Measurements from ENCODE around the gene FBXO38.

The FBXO38 gene

GRCh38 chr5:148385094-148385493 is 1.3 kb downstream of the FBXO38 start:
- in situ Hi-C loops (cut with HindIII; ENCODE audit: low sequenced_read_pairs): no loop called here

- in situ Hi-C loops (cut with HindIII; ENCODE audit: low sequenced_read_pairs): no loop called here
These were observed 2.3 kb downstream of the FBXO38 start for GRCh38 chr5:148386041-148386440.

- in situ Hi-C loops (cut with HindIII; ENCODE audit: low sequenced_read_pairs): no loop called here
These were observed 3.6 kb downstream of the FBXO38 start for GRCh38 chr5:148387325-148387724.

- in situ Hi-C loops (cut with HindIII; ENCODE audit: low sequenced_read_pairs): no loop called here
These were observed 4.9 kb downstream of the FBXO38 start for GRCh38 chr5:148388696-148389095.

DNA sequence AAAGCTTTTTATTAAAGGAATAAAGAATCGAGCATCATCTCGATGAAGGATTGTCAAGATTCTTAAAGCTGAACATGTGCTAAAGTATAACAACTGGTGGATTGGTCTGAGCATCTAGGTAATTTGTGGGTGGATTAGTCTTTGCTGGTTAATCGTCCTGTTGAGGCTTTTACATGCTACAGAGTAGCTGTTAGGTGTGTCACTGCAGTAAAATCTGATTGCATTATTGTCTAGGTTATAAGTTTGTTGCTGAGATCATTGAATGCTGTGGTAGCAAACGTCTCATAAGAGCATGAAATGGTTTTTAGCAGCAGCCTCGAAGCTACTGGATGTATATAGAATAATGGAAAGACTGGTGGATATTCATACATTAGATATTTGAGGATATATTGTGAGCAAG is 7.2 kb downstream of the FBXO38 start:
- in situ Hi-C loops (cut with HindIII; ENCODE audit: low sequenced_read_pairs): loop anchor here (5.0 kb wide), 2 partner anchors 51 to 91 kb away; no protein-coding TSS in a partner anchor

DNA sequence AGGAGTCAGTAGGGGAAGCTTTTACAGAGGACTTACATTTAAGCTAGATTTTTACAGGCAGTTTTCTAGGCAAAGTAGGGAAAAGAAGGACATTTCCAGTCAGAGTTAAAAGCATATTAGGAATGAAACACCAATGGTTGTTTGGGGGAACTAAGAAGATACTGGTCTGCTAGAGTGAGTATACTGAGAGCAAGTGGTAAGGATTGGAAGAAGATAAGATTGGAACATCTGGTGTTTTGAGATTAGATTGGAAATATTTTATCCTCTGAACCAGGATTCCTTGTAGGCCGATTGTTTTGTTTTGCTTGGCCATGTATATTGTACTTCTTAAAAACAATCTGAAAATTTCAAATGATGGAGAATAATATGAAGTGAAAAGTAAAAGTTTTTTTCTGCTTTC is 7.7 kb downstream of the FBXO38 start:
- in situ Hi-C loops (cut with HindIII; ENCODE audit: low sequenced_read_pairs): loop anchor here (5.0 kb wide), 2 partner anchors 51 to 91 kb away; no protein-coding TSS in a partner anchor

DNA sequence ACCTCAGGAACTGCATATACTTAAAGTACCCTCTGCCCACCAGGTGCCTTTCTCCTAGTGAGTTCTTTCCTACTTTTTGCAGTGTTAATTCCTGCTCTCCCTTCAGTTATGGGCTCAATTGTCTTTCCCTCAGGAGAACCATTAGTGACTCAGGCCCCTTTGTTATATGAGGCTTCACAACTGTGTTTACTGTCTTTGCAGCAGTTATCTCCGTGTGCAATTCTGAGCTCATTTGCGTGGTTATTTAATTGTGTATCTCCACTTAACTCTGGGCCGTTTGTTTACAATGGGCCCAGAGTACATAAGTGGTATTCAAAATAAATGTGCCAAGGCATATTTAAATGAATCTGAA is 9.6 kb downstream of the FBXO38 start:
- in situ Hi-C loops (cut with HindIII; ENCODE audit: low sequenced_read_pairs): loop anchor here (5.0 kb wide), 2 partner anchors 49 to 89 kb away; no protein-coding TSS in a partner anchor

- in situ Hi-C loops (cut with HindIII; ENCODE audit: low sequenced_read_pairs): loop anchor here (5.0 kb wide), 2 partner anchors 48 to 88 kb away; no protein-coding TSS in a partner anchor
These were observed 10.8 kb downstream of the FBXO38 start for GRCh38 chr5:148394587-148395019.

GRCh38 chr5:148395031-148395430 is 11.3 kb downstream of the FBXO38 start:
- in situ Hi-C loops (cut with HindIII; ENCODE audit: low sequenced_read_pairs): no loop called here

DNA sequence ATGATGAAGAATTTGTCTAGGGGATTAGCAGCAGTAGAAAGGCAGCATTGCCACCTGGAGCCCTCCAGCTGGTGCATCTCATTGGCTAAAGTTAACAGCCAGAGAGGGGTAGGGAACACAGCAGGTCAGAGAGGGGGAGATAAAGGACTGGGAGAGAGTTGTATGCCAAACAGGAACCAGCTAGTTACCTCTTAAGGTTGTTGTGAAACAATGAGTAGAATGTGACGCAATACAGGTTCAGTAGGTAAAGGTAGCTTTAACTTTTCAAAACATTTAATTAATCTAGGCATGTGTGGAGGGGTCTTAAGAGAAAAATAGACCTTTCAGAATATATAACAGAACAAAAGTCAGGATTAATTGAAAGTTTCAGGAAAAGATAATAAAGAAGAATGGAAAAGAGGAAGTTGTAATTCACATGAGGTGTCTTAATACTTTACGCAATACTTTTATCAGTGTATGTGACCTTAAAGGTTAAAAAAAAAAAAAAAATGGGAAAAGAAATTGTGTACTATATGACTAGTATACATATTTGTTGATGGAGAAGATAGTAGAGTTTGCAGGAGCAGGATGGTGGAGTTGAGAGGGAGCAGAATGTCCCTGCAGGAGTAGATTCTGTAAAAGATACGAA is 14.3 kb downstream of the FBXO38 start:
- in situ Hi-C loops (cut with HindIII; ENCODE audit: low sequenced_read_pairs): no loop called here

GRCh38 chr5:148398698-148399121 is 15.0 kb downstream of the FBXO38 start:
- in situ Hi-C loops (cut with HindIII; ENCODE audit: low sequenced_read_pairs): no loop called here

DNA sequence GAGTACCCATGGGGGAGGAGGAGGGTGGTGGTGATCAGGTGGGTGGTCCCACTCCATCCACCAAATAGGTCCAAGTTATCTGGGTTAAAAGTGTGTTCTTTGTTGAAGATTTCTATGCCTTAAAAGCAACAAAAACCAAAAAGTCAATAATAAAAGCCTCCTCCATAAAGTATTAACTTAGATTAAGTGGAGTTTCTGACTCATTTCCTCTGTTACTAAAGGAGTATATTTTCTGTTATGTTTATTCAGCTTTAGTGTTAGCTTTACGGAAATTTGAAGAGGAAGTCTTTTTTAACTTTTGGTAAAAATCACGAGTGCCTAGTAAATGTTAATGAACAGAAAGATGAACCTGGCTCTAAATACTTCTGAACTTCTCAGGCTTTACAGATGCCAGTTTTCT is 17.8 kb downstream of the FBXO38 start:
- in situ Hi-C loops (cut with HindIII; ENCODE audit: low sequenced_read_pairs): no loop called here

DNA sequence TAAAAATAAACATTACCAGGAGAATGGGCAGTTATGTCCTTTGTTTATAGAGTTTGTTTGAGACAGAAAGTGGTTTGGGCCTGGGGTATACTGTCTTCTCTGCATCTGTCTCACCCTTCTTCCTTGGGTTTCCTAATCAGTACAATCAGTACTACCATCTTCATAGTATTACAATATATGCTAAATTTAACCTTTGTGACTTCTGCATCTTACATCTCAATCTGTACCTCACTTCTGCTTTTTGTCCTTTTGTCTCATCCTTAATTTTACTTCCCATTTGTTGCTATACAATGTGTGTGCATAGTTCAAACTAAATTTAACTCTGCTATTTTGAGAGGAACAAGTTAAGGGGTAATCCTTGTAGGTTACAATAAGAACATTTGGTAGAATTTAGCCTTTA is 19.6 kb downstream of the FBXO38 start:
- in situ Hi-C loops (cut with HindIII; ENCODE audit: low sequenced_read_pairs): no loop called here

DNA sequence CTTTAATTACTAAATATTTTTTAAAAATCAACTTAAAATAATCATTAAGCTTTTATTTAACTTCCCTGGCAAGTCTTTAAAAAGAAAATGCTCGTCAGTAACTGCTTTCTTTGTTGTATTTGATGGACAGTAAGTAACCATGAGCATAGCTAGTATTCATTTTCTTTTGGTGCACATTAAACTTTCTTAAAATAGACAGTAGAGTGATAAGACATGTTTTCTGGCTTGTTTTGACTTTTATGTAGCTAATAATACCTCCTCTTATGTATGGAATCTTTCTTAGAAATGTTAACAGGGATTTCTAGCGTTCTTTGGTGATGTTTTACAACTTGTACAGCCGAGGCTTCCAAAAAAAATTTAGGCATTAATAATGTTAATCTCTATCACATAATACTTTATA is 22.6 kb downstream of the FBXO38 start:
- in situ Hi-C loops (cut with HindIII; ENCODE audit: low sequenced_read_pairs): no loop called here

GRCh38 chr5:148408092-148408491 is 24.3 kb downstream of the FBXO38 start:
- in situ Hi-C loops (cut with HindIII; ENCODE audit: low sequenced_read_pairs): no loop called here

DNA sequence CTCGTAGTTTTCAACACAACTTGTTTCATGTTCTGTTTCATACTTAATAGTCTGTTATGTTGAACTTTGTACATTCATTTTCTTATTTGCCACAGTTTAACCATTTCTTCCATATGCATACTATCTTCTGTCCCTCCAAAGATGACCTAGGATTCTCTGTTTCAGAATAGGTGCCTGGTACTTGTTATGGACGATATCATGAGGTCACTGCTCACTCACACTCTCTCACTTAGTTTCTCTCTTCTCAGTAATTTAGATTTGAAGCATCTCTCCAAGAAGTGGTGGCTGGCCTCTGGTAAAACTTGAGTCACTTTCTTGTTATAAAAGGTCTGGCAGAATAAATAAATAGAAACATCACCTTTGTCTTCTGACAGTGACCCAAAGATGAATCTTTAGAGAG is 28.4 kb downstream of the FBXO38 start:
- in situ Hi-C loops (cut with HindIII; ENCODE audit: low sequenced_read_pairs): loop anchor here (5.0 kb wide), 1 partner anchor 35 kb away; no protein-coding TSS in a partner anchor

- in situ Hi-C loops (cut with HindIII; ENCODE audit: low sequenced_read_pairs): loop anchor here (5.0 kb wide), 1 partner anchor 32 kb away; no protein-coding TSS in a partner anchor
These were observed 31.1 kb downstream of the FBXO38 start for GRCh38 chr5:148414833-148415232.

DNA sequence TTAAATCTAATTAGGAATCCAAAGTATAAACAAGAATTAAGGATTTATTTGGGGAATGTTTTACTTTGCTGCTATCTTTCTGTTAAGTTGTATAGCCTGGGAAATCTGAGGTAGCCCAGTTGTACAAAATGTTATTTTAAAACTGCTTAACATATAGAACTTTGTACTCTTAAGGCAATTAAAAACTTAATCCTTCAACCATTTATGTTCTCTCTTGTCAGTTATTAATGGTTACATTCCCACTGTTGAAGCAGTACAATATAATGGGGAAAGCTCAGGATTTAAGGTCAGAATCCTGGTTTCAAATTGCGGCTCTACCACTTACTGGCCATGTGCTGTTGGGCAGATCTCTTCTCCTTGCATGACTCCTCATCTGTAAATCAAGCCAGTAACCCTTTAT is 32.7 kb downstream of the FBXO38 start:
- in situ Hi-C loops (cut with HindIII; ENCODE audit: low sequenced_read_pairs): no loop called here

GRCh38 chr5:148416921-148417320 is 33.2 kb downstream of the FBXO38 start:
- in situ Hi-C loops (cut with HindIII; ENCODE audit: low sequenced_read_pairs): no loop called here

DNA sequence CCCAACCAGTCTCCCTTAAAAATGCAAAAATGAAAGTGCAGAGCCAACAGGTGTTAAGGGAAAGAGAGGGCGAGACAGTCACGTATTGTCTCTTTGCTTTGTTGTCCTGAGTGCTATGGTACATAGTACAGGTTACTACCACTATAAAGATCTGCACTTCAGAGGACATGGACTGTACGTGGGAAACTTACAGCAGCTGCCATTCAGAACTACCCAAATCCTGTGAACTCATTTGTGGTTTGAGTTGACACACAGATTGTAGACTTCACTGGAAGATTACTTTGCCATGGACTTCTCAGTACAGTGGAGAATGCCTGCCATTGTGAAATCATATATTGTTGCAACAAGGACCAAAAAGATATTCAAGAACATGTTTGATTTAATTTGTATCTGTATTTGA is 34.8 kb downstream of the FBXO38 start:
- in situ Hi-C loops (cut with HindIII; ENCODE audit: low sequenced_read_pairs): no loop called here

- in situ Hi-C loops (cut with HindIII; ENCODE audit: low sequenced_read_pairs): no loop called here
These were observed 37.9 kb downstream of the FBXO38 start for GRCh38 chr5:148421661-148422060.

GRCh38 chr5:148425808-148426207 is 42.0 kb downstream of the FBXO38 start:
- in situ Hi-C loops (cut with HindIII; ENCODE audit: low sequenced_read_pairs): loop anchor here (25.0 kb wide), 1 partner anchor 686 kb away; no protein-coding TSS in a partner anchor

DNA sequence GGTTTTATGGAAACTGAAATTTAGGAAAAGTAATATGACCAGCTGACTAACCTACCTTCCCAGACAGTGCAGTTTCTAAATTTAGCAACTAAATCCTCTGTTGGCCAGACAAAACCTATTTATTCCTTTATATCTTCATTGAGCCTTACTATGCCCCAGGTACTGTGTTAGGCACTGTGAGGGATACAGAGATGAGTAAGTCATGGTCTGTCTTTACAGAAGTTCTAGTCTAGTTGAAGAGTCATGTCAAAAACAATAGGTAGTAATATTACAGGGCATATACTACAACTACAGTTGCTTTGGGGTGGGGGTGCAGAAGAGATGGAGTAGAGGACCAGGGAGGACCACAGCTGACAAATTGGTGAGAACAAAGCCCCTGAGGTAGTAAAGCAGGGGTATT is 42.8 kb downstream of the FBXO38 start:
- in situ Hi-C loops (cut with HindIII; ENCODE audit: low sequenced_read_pairs): loop anchor here (25.0 kb wide), 1 partner anchor 686 kb away; no protein-coding TSS in a partner anchor
